K562 (cell line): Measurements from ENCODE around the gene BCKDHB. TPM values are rescaled to one million over a fixed set of nuclear protein-coding genes. Genes with fewer than 3 reads are reported as not detected.

Experiments used
- ATAC-seq: fragments of 200-7000 bp; cut with Tn5 transposase; 3 replicates; pipeline ENCODE4 v1.9.1; 2020; ENCODE audit warnings: moderate library complexity
- BruUV-seq: library from RNA; stranded (reverse); fragments of 400-500 nt; replicated peaks from 2 replicates; lab custom pipeline; 2021; lab: Mats Ljungman, UMichigan
- CTCF ChIA-PET: fragments of 300-600 bp; formaldehyde crosslinking; extraction: SDS; loops from one replicate; lab custom pipeline; 2021; ENCODE audit warnings: low intra/inter-chr PET ratio; lab: Yijun Ruan, JAX
- POLR2A ChIA-PET: fragments of 300-600, 350-650 bp; sonication (Branson Sonifier 250); formaldehyde crosslinking; extraction: SDS; loops from one replicate; lab custom pipeline; 2021; ENCODE audit warnings: antibody characterized with exemption, inconsistent platforms; lab: Yijun Ruan, JAX
- DNase-seq, 4 experiments: peaks; one replicate each; pipeline versions ENCODE4 v3.0.0 to v3.0.0-alpha.2; 2011 to 2018; ENCODE audit warnings: low spot score in 3 of 4, mixed read lengths in 3 of 4; ENCODE audit errors: extremely low read depth in 1 of 4
- FAIRE-seq: peaks from 2 replicates; lab custom pipeline; 2011; peaks lifted over from hg19 to GRCh38; lab: Jason Lieb, UNC
- H2AFZ ChIP-seq: 2 replicates; pipeline ENCODE4 v1.6.0; 2011; ENCODE audit warnings: low read depth, low read length, control low read depth, inconsistent platforms
- H3K27ac ChIP-seq: fragments of 200-600 bp; 3 replicates; pipeline ENCODE4 v1.8.0; 2011; ENCODE audit warnings: low read depth, mild to moderate bottlenecking, control low read depth, inconsistent platforms, low read length, moderate library complexity, mixed read lengths; ENCODE audit errors: extremely low read depth
- H3K27me3 ChIP-seq, 2 experiments: fragments of 300-600 bp in 1 of 2; 2 replicates in 1 of 2; 3 replicates in 1 of 2; pipeline versions ENCODE4 v1.6.0 to v1.8.0; 2011; ENCODE audit warnings: inconsistent platforms in 2 of 2, low read length in 2 of 2, mild to moderate bottlenecking in 1 of 2, mixed read lengths in 1 of 2, moderate library complexity in 1 of 2; ENCODE audit not compliant: control insufficient read depth in 2 of 2, insufficient read depth in 2 of 2
- H3K36me3 ChIP-seq: fragments of 300-600 bp; 3 replicates; pipeline ENCODE4 v1.8.0; 2011; ENCODE audit warnings: mild to moderate bottlenecking, low read length, inconsistent platforms; ENCODE audit not compliant: control insufficient read depth, insufficient read depth
- H3K4me1 ChIP-seq, 2 experiments: fragments of 200-600 bp in 1 of 2; replicated peaks in 1 of 2; 2 replicates in 1 of 2; 3 replicates in 1 of 2; pipeline versions ENCODE4 v1.5.1 to v1.8.0; 2011; ENCODE audit warnings: inconsistent platforms in 2 of 2, low read length in 2 of 2, mild to moderate bottlenecking in 1 of 2, mixed read lengths in 1 of 2, moderate library complexity in 1 of 2; ENCODE audit not compliant: control insufficient read depth in 2 of 2, insufficient read depth in 2 of 2
- H3K4me2 ChIP-seq: 2 replicates; pipeline ENCODE4 v1.6.1; 2011; ENCODE audit warnings: low read length, control low read depth, inconsistent platforms, mixed read lengths; ENCODE audit not compliant: insufficient read depth
- H3K4me3 ChIP-seq: fragments of 200-600 bp; sonication (generic), shearing (Covaris generic); 2 replicates; pipeline ENCODE4 v1.5.1; 2016; ENCODE audit warnings: control low read depth, inconsistent platforms
- H3K79me2 ChIP-seq: fragments of 200-600 bp; 3 replicates; pipeline ENCODE4 v1.8.0; 2011; ENCODE audit warnings: low read length, inconsistent platforms; ENCODE audit not compliant: control insufficient read depth, insufficient read depth
- H3K9ac ChIP-seq, 2 experiments: 2 replicates each; pipeline versions ENCODE4 v1.6.0 to v1.6.1; 2011; ENCODE audit warnings: low read depth in 2 of 2, low read length in 2 of 2, control low read depth in 1 of 2, inconsistent platforms in 1 of 2, mild to moderate bottlenecking in 1 of 2, mixed read lengths in 1 of 2; ENCODE audit not compliant: insufficient read depth in 1 of 2
- H3K9me1 ChIP-seq: one replicate; pipeline ENCODE4 v1.6.0; 2011; ENCODE audit warnings: inconsistent platforms, mild to moderate bottlenecking, low read length, moderate library complexity; ENCODE audit not compliant: control insufficient read depth, insufficient read depth
- H3K9me3 ChIP-seq: replicated peaks from 2 replicates; pipeline ENCODE4 v1.5.1; 2011; ENCODE audit warnings: low read depth, low read length, inconsistent platforms; ENCODE audit not compliant: control insufficient read depth, insufficient read depth
- H4K20me1 ChIP-seq: replicated peaks from 2 replicates; pipeline ENCODE4 v1.6.1; 2011; ENCODE audit warnings: low read length, inconsistent platforms, mixed read lengths; ENCODE audit not compliant: control insufficient read depth, insufficient read depth
- CBX2 ChIP-seq: fragments of 200-600 bp; sonication (generic); IDR thresholded peaks from one replicate; pipeline ENCODE4 v1.6.1; 2012; ENCODE audit warnings: mild to moderate bottlenecking, low read length, inconsistent platforms; ENCODE audit not compliant: insufficient read depth, poor library complexity, severe bottlenecking
- CBX3 ChIP-seq, 2 experiments: IDR thresholded peaks; 1 replicate in 1 of 2; 2 replicates in 1 of 2; pipeline ENCODE4 v1.6.1; 2012; ENCODE audit warnings: inconsistent platforms in 2 of 2, low read length in 2 of 2, borderline replicate concordance in 1 of 2, control low read depth in 1 of 2
- CLOCK ChIP-seq: fragments of 250-450 bp; sonication (Bioruptor Pico); IDR thresholded peaks from 2 replicates; pipeline ENCODE4 v1.4.0; 2020; ENCODE audit warnings: mild to moderate bottlenecking, moderate library complexity, borderline replicate concordance
- DEAF1 ChIP-seq: fragments of 450-650 bp; formaldehyde crosslinking; IDR thresholded peaks from 2 replicates; pipeline ENCODE4 v1.4.0; 2020; ENCODE audit warnings: mild to moderate bottlenecking, moderate library complexity
- FOXJ2 ChIP-seq: fragments of 200-800 bp; sonication (Bioruptor generic); IDR thresholded peaks from 2 replicates; pipeline ENCODE4 v1.6.1; 2016; ENCODE audit warnings: missing genetic modification characterization, missing compliant biosample characterization
- GTF2F1 ChIP-seq: IDR thresholded peaks from 2 replicates; pipeline ENCODE4 v1.6.1; 2011; ENCODE audit warnings: low read depth, low read length, improper control_type of control experiment
- HES1 ChIP-seq: fragments of 450-650 bp; IDR thresholded peaks from 2 replicates; pipeline ENCODE4 v1.6.1; 2016; ENCODE audit warnings: low read depth, mild to moderate bottlenecking, moderate library complexity
- KDM2B ChIP-seq: fragments of 250-450 bp; sonication (Bioruptor Pico); IDR thresholded peaks from 2 replicates; pipeline ENCODE4 v1.8.0; 2021; ENCODE audit warnings: mild to moderate bottlenecking, moderate library complexity
- TAF7 ChIP-seq: fragments of 450-650 bp; IDR thresholded peaks from 2 replicates; pipeline ENCODE4 v1.6.1; 2016; ENCODE audit warnings: missing genetic modification characterization, missing compliant biosample characterization
- ZNF165 ChIP-seq: fragments of 250-450 bp; sonication (Bioruptor Pico); IDR thresholded peaks from 2 replicates; pipeline ENCODE4 v1.4.0; 2020; ENCODE audit warnings: borderline replicate concordance
- WGBS: fragments of 100-300 bp; shearing (Covaris generic); methylation state at CpG from one replicate; pipeline ENCODE4 v1.1.6; 2016; ENCODE audit warnings: low coverage, mixed read lengths; ENCODE audit not compliant: insufficient coverage; ENCODE audit errors: missing lambda C conversion rate; 5-methylcytosine and 5-hydroxymethylcytosine counted together
- in situ Hi-C: fragments of 300-500 bp; cut with MboI; formaldehyde crosslinking; loops from 4 replicates; pipeline ENCODE4 v1.15.0; 2018; ENCODE audit warnings: inconsistent platforms, mixed read lengths
- intact Hi-C: fragments of 100-400 bp; cut with micrococcal nuclease; formaldehyde crosslinking; loops from 2 replicates; pipeline ENCODE4 v1.14.2; 2022
- polyA plus RNA-seq, 8 experiments: library from polyadenylated mRNA; depleted of rRNA in 4 of 8; stranded (reverse) in 5 of 8; unstranded in 3 of 8; fragments of >200 nt; fragmentation: Nextera tagmentation in 2 of 8; fragmentation: Illumina TruSeq in 1 of 8; extraction: Ambion mirVana in 2 of 8; extraction: Trizol in 1 of 8; gene quantifications; 2 replicates each; pipeline versions ENCODE4 v1.2.1 to v1.2.3, GENCODE V29; 2011 to 2014; ENCODE audit warnings: inconsistent platforms in 1 of 8, missing spikeins in 1 of 8
- total RNA-seq, 7 experiments: library from RNA; depleted of rRNA in 6 of 7; stranded (reverse); fragments of >200 nt in 6 of 7; fragmentation: Illumina TruSeq in 2 of 7; extraction: Trizol in 2 of 7; gene quantifications; 2 replicates each; pipeline versions ENCODE4 v1.2.1 to v1.2.3, GENCODE V29; 2011 to 2021; ENCODE audit warnings: low replicate concordance in 1 of 7

The BCKDHB gene
- total and polyA plus RNA-seq, 9 of the 15 experiments (the other 6 are each of a cell fraction or from before 2014, with no cell fraction given), result 4.1 to 23.7 (median 7.5) TPM

DNA sequence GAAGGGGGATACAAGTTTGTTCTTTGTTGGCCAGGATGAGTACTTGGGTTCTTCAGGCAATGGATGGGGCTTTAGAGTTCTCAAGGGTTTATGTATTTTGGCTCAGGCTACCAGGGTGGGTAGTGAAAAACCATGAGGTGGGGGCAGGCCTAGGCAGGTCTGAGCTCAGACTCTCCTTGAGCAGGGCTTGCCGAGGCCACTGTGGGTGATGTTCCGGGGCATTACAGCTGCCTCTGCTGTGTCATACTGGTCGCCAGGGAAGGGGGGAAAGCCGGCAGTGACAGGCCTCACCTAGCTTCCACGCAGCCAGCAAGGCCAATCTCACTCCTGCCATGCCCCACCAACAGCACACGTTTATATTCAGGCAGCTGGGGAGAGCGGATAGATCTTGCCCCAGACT is 79.6 kb downstream of the BCKDHB start:
- FAIRE-seq (no peak), DNase-seq (no peak), ATAC-seq (no peak)
- Histone ChIP-seq H3K4me3 (no peak overlapping the region), H3K36me3 (no peaks in the 10 kb centered on the region), H3K9ac (no peak overlapping the region), H4K20me1 (no peaks in the 10 kb centered on the region), H3K4me2 (no peak overlapping the region), H3K9me3 (no peaks in the 10 kb centered on the region), H3K27ac (no peak overlapping the region), H3K9me1 (no peaks in the 10 kb centered on the region), H3K27me3 (no peaks in the 10 kb centered on the region), H3K4me1 (no peaks in the 10 kb centered on the region), H3K79me2 (no peaks in the 10 kb centered on the region), H2AFZ (no peak overlapping the region)
- ChIA-PET CTCF (no interaction called here), POLR2A (interaction anchor here (0.8 kb wide), 1 partner anchor 10 kb away, joined by 3 read pairs; no protein-coding TSS in a partner anchor)
- in situ Hi-C loops (no loop called here), intact Hi-C loops (no loop called here)
- no TSS peak for BruUV-seq
- 19% methylated on average over 4 of the region's 7 CpGs for WGBS
- TF ChIP-seq HES1 (no peak), ZNF165 (CRISPR knock-in tag) (no peak), FOXJ2 (tag) (no peak), DEAF1 (CRISPR knock-in tag) (no peak), CLOCK (no peak), KDM2B (no peak), CBX2 (no peak), TAF7 (no peak), CBX3 (IDR thresholded peaks at IDR 0.05; ENCODE audit: borderline replicate concordance in 1 of 2, low read length in 2 of 2) (no peak), GTF2F1 (no peak)
